Loucy (cell line): ENCODE results near the gene ZSWIM1.

Source experiments
- H2AFZ ChIP-seq: fragments of 200-600 bp; sonication (generic); 2 replicates; pipeline ENCODE4 v1.6.0; 2016; ENCODE audit warnings: antibody characterized with exemption, mild to moderate bottlenecking, low read length, moderate library complexity
- H3F3A ChIP-seq: fragments of 200-600 bp; 2 replicates; pipeline ENCODE4 v1.6.0; 2016; ENCODE audit warnings: antibody characterized with exemption, low read depth, mild to moderate bottlenecking
- H3K27me3 ChIP-seq: fragments of 200-600 bp; sonication (generic); 2 replicates; pipeline ENCODE4 v1.6.1; 2014; ENCODE audit warnings: low read length, mild to moderate bottlenecking; ENCODE audit not compliant: insufficient read depth, poor library complexity, severe bottlenecking
- H3K36me3 ChIP-seq: fragments of 200-600 bp; sonication (generic); 2 replicates; pipeline ENCODE4 v1.6.1; 2016; ENCODE audit warnings: low read length; ENCODE audit not compliant: insufficient read depth
- H3K4me1 ChIP-seq: fragments of 200-600 bp; sonication (generic); 2 replicates; pipeline ENCODE4 v1.5.1; 2014; ENCODE audit warnings: low read length, mild to moderate bottlenecking; ENCODE audit not compliant: insufficient read depth, poor library complexity, severe bottlenecking
- H3K4me2 ChIP-seq: fragments of 200-600 bp; sonication (generic); 2 replicates; pipeline ENCODE4 v1.6.0; 2014; ENCODE audit warnings: antibody characterized with exemption, low read length, low read depth, mild to moderate bottlenecking; ENCODE audit not compliant: poor library complexity, severe bottlenecking
- H3K4me3 ChIP-seq: fragments of 200-600 bp; sonication (generic); 2 replicates; pipeline ENCODE4 v1.5.1; 2014; ENCODE audit warnings: low read length, mild to moderate bottlenecking, mixed read lengths; ENCODE audit not compliant: poor library complexity, severe bottlenecking
- H3K79me2 ChIP-seq: fragments of 200-600 bp; sonication (generic); 2 replicates; pipeline ENCODE4 v1.6.1; 2014; ENCODE audit warnings: low read length; ENCODE audit not compliant: insufficient read depth
- H3K9ac ChIP-seq: fragments of 200-600 bp; sonication (generic); 2 replicates; pipeline ENCODE4 v1.6.0; 2014; ENCODE audit warnings: mild to moderate bottlenecking, low read depth, low read length, moderate library complexity; ENCODE audit not compliant: poor library complexity, severe bottlenecking
- H3K9me2 ChIP-seq: fragments of 200-600 bp; sonication (generic); replicated peaks from 2 replicates; pipeline ENCODE4 v1.6.1; 2016; ENCODE audit warnings: low read depth, low read length, mixed read lengths
- H3K9me3 ChIP-seq: fragments of 200-600 bp; sonication (generic); 2 replicates; pipeline ENCODE4 v1.6.1; 2014; ENCODE audit warnings: mild to moderate bottlenecking, antibody characterized with exemption, low read length, low read depth; ENCODE audit not compliant: insufficient read depth
- H4K20me1 ChIP-seq: fragments of 200-600 bp; sonication (generic); 2 replicates; pipeline ENCODE4 v1.6.0; 2014; ENCODE audit warnings: antibody characterized with exemption, low read length, mild to moderate bottlenecking; ENCODE audit not compliant: insufficient read depth, poor library complexity, severe bottlenecking
- CTCF ChIP-seq: fragments of 200-600 bp; sonication (generic); conservative IDR thresholded peaks from 2 replicates; pipeline ENCODE4 v1.5.1; 2014; ENCODE audit warnings: mild to moderate bottlenecking, antibody characterized with exemption, low read length
- EZH2phosphoT487 ChIP-seq: fragments of 200-600 bp; IDR thresholded peaks from 2 replicates; pipeline ENCODE4 v1.6.1; 2018; ENCODE audit warnings: antibody characterized with exemption, mild to moderate bottlenecking, moderate library complexity, borderline replicate concordance

ZSWIM1 gene

GRCh38 chr20:45882469-45883099 lies 1.6 kb downstream of the ZSWIM1 start:
- Histone ChIP-seq H3K4me3 (peak overlapping the region; percentile 96), H4K20me1 (peaks cover 8% of the 10 kb centered on the region), H3K9ac (no peak overlapping the region), H3K9me2 (no peaks in the 10 kb centered on the region), H3K79me2 (peaks cover 35% of the 10 kb centered on the region), H3K27me3 (no peaks in the 10 kb centered on the region), H3K36me3 (peaks cover 20% of the 10 kb centered on the region; the same call in 1 of the 2 replicates), H3F3A (peaks cover 3% of the 10 kb centered on the region; the same call in 1 of the 2 replicates), H3K9me3 (no peaks in the 10 kb centered on the region), H2AFZ (no peak overlapping the region), H3K4me2 (peak overlapping the region; percentile 92), H3K4me1 (peaks cover 36% of the 10 kb centered on the region)
- TF ChIP-seq CTCF (no peak), EZH2phosphoT487 (no peak)

- Histone ChIP-seq H3K36me3 (peaks cover 15% of the 10 kb centered on the region; the same call in 1 of the 2 replicates), H3K4me1 (peaks cover 36% of the 10 kb centered on the region)
These were observed 2.1 kb downstream of the ZSWIM1 start for GRCh38 chr20:45883100-45883469.

GRCh38 chr20:45886590-45887345 lies 5.7 kb downstream of the ZSWIM1 start:
- TF ChIP-seq CTCF (no peak), EZH2phosphoT487 (no peak)
- Histone ChIP-seq H4K20me1 (peaks cover 4% of the 10 kb centered on the region), H2AFZ (no peak overlapping the region), H3K9me3 (no peaks in the 10 kb centered on the region), H3K27me3 (no peaks in the 10 kb centered on the region), H3K4me1 (peaks cover 41% of the 10 kb centered on the region), H3K79me2 (peaks cover 32% of the 10 kb centered on the region), H3K4me3 (no peak overlapping the region), H3K36me3 (peaks cover 7% of the 10 kb centered on the region; the same call in 1 of the 2 replicates), H3K9me2 (no peaks in the 10 kb centered on the region), H3K9ac (no peak overlapping the region), H3F3A (peaks cover 3% of the 10 kb centered on the region; the same call in 1 of the 2 replicates), H3K4me2 (no peak overlapping the region)

More at GRCh38 chr20:45883100-45883469, 2.1 kb downstream of the ZSWIM1 start:
- peaks cover 8% of the 10 kb centered on the region for H4K20me1 ChIP-seq
- H3K9ac ChIP-seq: no peak overlapping the region
- H3F3A ChIP-seq: peaks cover 3% of the 10 kb centered on the region; the same call in 1 of the 2 replicates
- peaks cover 35% of the 10 kb centered on the region for H3K79me2 ChIP-seq
- TF ChIP-seq CTCF: no peak
- TF ChIP-seq EZH2phosphoT487: no peak
- no peaks in the 10 kb centered on the region for H3K9me2 ChIP-seq
- H3K27me3 ChIP-seq: no peaks in the 10 kb centered on the region
- H2AFZ ChIP-seq: no peak overlapping the region
- H3K4me2 ChIP-seq: peak overlapping the region; percentile 92
- H3K4me3 ChIP-seq: no peak overlapping the region
- no peaks in the 10 kb centered on the region for H3K9me3 ChIP-seq
